Urinary bladder (tissue), 4 donors: Measurements from ENCODE around the gene KRT80. TPM values are rescaled to one million over a fixed set of nuclear protein-coding genes. Genes with fewer than 3 reads are reported as not detected.

Source experiments
- DNase-seq: peaks from one replicate; pipeline ENCODE4 v3.0.0-alpha.2; 2015; ENCODE audit errors: extremely low spot score
- H3K27ac ChIP-seq: one replicate; pipeline ENCODE4 v1.5.1; 2013; ENCODE audit warnings: low read depth, mild to moderate bottlenecking, moderate library complexity
- H3K36me3 ChIP-seq: one replicate; pipeline ENCODE4 v1.6.1; 2013; ENCODE audit warnings: mild to moderate bottlenecking, moderate library complexity; ENCODE audit not compliant: insufficient read depth
- H3K4me1 ChIP-seq: one replicate; pipeline ENCODE4 v1.6.1; 2013; ENCODE audit warnings: mild to moderate bottlenecking, moderate library complexity; ENCODE audit not compliant: insufficient read depth
- H3K4me3 ChIP-seq: one replicate; pipeline ENCODE4 v1.5.1; 2013; ENCODE audit warnings: low read depth, low read length
- WGBS: extraction: QIAGEN DNeasy Blood & Tissue Kit; methylation state at CpG from one replicate; pipeline ENCODE4 v1.1.7; 2013; 5-methylcytosine and 5-hydroxymethylcytosine counted together
- polyA plus RNA-seq: library from polyadenylated mRNA; stranded (reverse); fragments of 200-250 nt; gene quantifications from one replicate; pipeline ENCODE4 v1.2.3, GENCODE V29; 2013
- total RNA-seq: library from RNA; depleted of rRNA; stranded (reverse); fragments of >200 nt; gene quantifications from one replicate; pipeline ENCODE4 v1.2.3, GENCODE V29; 2014
- donor health status: healthy with polysubstance abuse.
- donor health status: healthy.

The KRT80 gene
- total and polyA plus RNA-seq, 2 donors = 1.7 to 3.0 TPM

GRCh38 chr12:52203079-52203921 lies 11.5 kb upstream of the KRT80 start:
- Histone ChIP-seq H3K4me1 (no peaks in the 10 kb centered on the region), H3K36me3 (no peaks in the 10 kb centered on the region), H3K27ac (no peak overlapping the region), H3K4me3 (no peak overlapping the region)
- no peak for DNase-seq
- 66% methylated on average over 19 of the region's 19 CpGs for WGBS

- H3K4me3 ChIP-seq = no peak overlapping the region
- no peak for DNase-seq
- H3K4me1 ChIP-seq = no peaks in the 10 kb centered on the region
- H3K36me3 ChIP-seq = no peaks in the 10 kb centered on the region
- WGBS = 53% methylated on average over 18 of the region's 18 CpGs
- H3K27ac ChIP-seq = no peak overlapping the region
These were observed 10.7 kb upstream of the KRT80 start for GRCh38 chr12:52202361-52203078.

- Histone ChIP-seq H3K27ac (no peak overlapping the region), H3K4me3 (no peak overlapping the region)
- 36% methylated on average over 3 of the region's 3 CpGs for WGBS
These were observed 9.6 kb upstream of the KRT80 start for GRCh38 chr12:52201451-52201839.

GRCh38 chr12:52200781-52201450 lies 9.1 kb upstream of the KRT80 start:
- no peaks in the 10 kb centered on the region for H3K36me3 ChIP-seq
- no peak for DNase-seq
- 74% methylated on average over 15 of the region's 15 CpGs for WGBS
- no peak overlapping the region for H3K27ac ChIP-seq
- no peaks in the 10 kb centered on the region for H3K4me1 ChIP-seq
- no peak overlapping the region for H3K4me3 ChIP-seq

More at GRCh38 chr12:52201451-52201839, 9.6 kb upstream of the KRT80 start:
- Histone ChIP-seq H3K36me3 (no peaks in the 10 kb centered on the region), H3K4me1 (no peaks in the 10 kb centered on the region)
- DNase-seq = no peak

GRCh38 chr12:52200086-52200780 lies 8.4 kb upstream of the KRT80 start:
- no peak overlapping the region for H3K27ac ChIP-seq
- H3K4me1 ChIP-seq = no peaks in the 10 kb centered on the region
- 93% methylated on average over 13 of the region's 13 CpGs for WGBS
- H3K4me3 ChIP-seq = no peak overlapping the region
- H3K36me3 ChIP-seq = no peaks in the 10 kb centered on the region
- DNase-seq = no peak

- no peak overlapping the region for H3K27ac ChIP-seq
These were observed 7.6 kb upstream of the KRT80 start for GRCh38 chr12:52199294-52199919.

GRCh38 chr12:52198454-52199215 lies 6.8 kb upstream of the KRT80 start:
- H3K27ac ChIP-seq = no peak overlapping the region
- no peak for DNase-seq
- H3K4me3 ChIP-seq = no peak overlapping the region
- no peaks in the 10 kb centered on the region for H3K4me1 ChIP-seq
- WGBS = 84% methylated on average over 5 of the region's 5 CpGs
- no peaks in the 10 kb centered on the region for H3K36me3 ChIP-seq

More at GRCh38 chr12:52199294-52199919, 7.6 kb upstream of the KRT80 start:
- DNase-seq = no peak
- H3K36me3 ChIP-seq = no peaks in the 10 kb centered on the region
- 95% methylated on average over 8 of the region's 8 CpGs for WGBS
- no peaks in the 10 kb centered on the region for H3K4me1 ChIP-seq
- no peak overlapping the region for H3K4me3 ChIP-seq

- H3K4me3 ChIP-seq = no peak overlapping the region
- no peak for DNase-seq
- H3K4me1 ChIP-seq = no peaks in the 10 kb centered on the region
- H3K27ac ChIP-seq = no peak overlapping the region
- H3K36me3 ChIP-seq = no peaks in the 10 kb centered on the region
- WGBS = 76% methylated on average over 11 of the region's 11 CpGs
These were observed 5.8 kb upstream of the KRT80 start for GRCh38 chr12:52197371-52198231.

GRCh38 chr12:52195065-52195730 lies 3.4 kb upstream of the KRT80 start:
- Histone ChIP-seq H3K4me1 (no peaks in the 10 kb centered on the region), H3K36me3 (no peaks in the 10 kb centered on the region), H3K27ac (no peak overlapping the region), H3K4me3 (no peak overlapping the region)
- no peak for DNase-seq
- 89% methylated on average over 8 of the region's 8 CpGs for WGBS

GRCh38 chr12:52193991-52194390 lies 2.2 kb upstream of the KRT80 start:
- H3K4me3 ChIP-seq = no peak overlapping the region
- DNase-seq = no peak
- 51% methylated on average over 6 of the region's 6 CpGs for WGBS
- no peaks in the 10 kb centered on the region for H3K36me3 ChIP-seq
- no peaks in the 10 kb centered on the region for H3K4me1 ChIP-seq
- no peak overlapping the region for H3K27ac ChIP-seq

GRCh38 chr12:52193532-52193931 lies 1.7 kb upstream of the KRT80 start:
- DNase-seq = no peak
- WGBS = 66% methylated on average over 6 of the region's 6 CpGs
- Histone ChIP-seq H3K4me1 (no peaks in the 10 kb centered on the region), H3K27ac (no peak overlapping the region), H3K4me3 (no peak overlapping the region), H3K36me3 (no peaks in the 10 kb centered on the region)
